SU-DHL-6 (cell line): ENCODE measurements around the gene ALK.

Experiments used
- CTCF ChIP-seq: fragments of 200-600 bp; sonication (generic); IDR thresholded peaks from one replicate; pipeline ENCODE4 v1.5.1; 2017; ENCODE audit warnings: antibody characterized with exemption, mild to moderate bottlenecking, low read length, moderate library complexity; ENCODE audit not compliant: insufficient read depth, poor library complexity, severe bottlenecking
- EZH2phosphoT487 ChIP-seq: fragments of 200-600 bp; sonication (generic), shearing (Covaris generic); conservative IDR thresholded peaks from 2 replicates; pipeline ENCODE4 v1.6.1; 2018; ENCODE audit warnings: mild to moderate bottlenecking, antibody characterized with exemption, low read length, moderate library complexity, mixed read lengths

GRCh38 chr2:29166242-29167039 lies 754.9 kb downstream of the ALK start:
- no peak for TF ChIP-seq CTCF
- no peak for TF ChIP-seq EZH2phosphoT487
